Activated CD8-positive, alpha-beta memory T cell treated with anti-CD3 and anti-CD28 coated beads for 36 hours (primary cell): ENCODE data around the gene C8G. TPM values are rescaled to one million over a fixed set of nuclear protein-coding genes. Genes with fewer than 3 reads are reported as not detected.

ENCODE experiments used
- CTCF ChIA-PET: fragments of 350-600 bp; sonication (Branson Sonifier 250); formaldehyde crosslinking; loops from one replicate; lab custom pipeline; 2021; ENCODE audit warnings: antibody characterized with exemption; lab: Charles Lee
- POLR2A ChIA-PET: fragments of 350-600 bp; sonication (Branson Sonifier 250); formaldehyde crosslinking; loops from one replicate; lab custom pipeline; 2021; ENCODE audit warnings: antibody characterized with exemption; lab: Charles Lee
- total RNA-seq, 2 experiments: library from RNA; stranded (reverse); gene quantifications; one replicate each; pipeline ENCODE4 v1.2.3, GENCODE V29; 2021

Gene C8G
- total RNA-seq, 2 experiments from 2014 or later: 0.69 TPM; not detected in 1

DNA sequence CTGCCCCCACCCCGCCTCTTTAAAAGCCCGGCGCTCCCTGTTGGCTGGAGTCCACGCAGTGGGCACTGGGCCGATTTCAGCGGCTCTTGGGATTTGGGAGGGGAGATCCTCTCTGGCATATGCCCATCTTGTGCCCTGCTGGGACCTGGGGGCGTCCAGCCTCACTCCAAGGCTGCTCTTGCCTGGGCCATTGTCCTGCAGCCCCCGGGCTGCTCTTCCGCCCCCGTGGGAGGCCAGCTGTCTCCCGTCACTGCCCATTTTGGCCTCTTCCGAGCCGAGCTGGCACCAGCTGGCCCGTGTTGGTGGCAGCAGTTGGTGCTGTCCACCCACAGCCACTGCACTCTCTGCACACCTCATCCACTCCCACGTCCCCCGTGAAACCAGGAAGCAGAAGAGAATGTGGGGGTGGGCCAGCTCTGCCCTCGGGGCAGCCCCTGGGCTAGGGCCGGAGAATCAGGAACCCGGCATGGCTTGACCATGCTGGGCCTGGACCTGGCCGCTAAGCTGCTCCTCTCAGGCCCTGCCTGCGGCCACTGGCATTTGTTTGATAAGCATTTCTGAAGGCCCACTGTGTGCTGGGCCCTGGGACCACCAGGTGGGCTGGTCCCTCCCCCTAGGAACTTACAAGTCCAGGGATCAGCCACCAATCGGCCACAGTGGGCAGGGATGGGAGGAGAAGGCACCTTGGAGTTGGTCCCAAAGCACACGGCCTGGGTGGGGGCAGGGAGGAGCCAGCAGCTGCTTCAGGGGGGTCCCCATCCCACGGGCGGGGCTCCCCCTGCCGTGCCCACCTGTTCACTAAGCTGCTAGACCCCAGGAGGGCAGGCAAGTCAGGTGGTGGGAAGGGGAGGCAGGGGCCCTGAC, 2.2 kb downstream of the C8G start:
- POLR2A ChIA-PET: interaction anchor here (1.1 kb wide), 1 partner anchor 49 kb away, joined by 4 read pairs; the partner anchor contains the start of gene CLIC3
- CTCF ChIA-PET: interaction anchor here (0.9 to 6.4 kb wide), 16 partner anchors 9 to 100 kb away, joined by 3 to 46 read pairs (median 3); partner anchors contain the start of genes ABCA2, CLIC3, FUT7 and PAXX

DNA sequence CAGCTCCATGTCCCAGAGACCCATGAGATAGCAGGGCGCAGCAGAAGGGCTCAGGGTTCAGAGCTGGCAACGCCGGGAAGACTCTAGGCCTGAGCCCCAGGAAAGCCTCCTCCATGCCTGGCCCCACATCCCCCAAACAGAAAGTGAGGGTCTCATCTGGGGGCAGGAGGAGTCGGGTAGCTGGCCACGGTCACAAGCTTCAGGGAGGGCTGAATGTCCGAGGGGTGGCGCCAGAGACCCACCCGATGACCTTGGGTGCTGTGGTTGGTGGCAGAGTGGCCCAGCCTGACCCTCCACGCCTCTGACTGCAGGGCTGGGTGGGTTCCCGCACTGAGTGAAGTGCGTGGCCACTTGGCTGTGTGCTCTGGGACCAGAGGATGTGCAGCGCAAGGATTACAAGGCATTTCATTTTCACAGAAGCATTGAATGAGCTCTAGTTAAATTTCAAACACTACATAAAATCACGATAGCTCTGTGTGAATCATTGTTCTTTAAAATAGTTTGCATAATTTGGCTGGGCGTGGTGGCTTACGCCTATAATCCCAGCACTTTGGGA, 3.0 kb downstream of the C8G start:
- CTCF ChIA-PET: interaction anchor here (0.6 to 6.4 kb wide), 19 partner anchors 10 to 180 kb away, joined by 3 to 46 read pairs (median 3); partner anchors contain the start of genes ABCA2, CLIC3, FUT7 and PAXX
- POLR2A ChIA-PET: interaction anchor here (1.1 kb wide), 1 partner anchor 48 kb away, joined by 4 read pairs; the partner anchor contains the start of gene CLIC3

DNA sequence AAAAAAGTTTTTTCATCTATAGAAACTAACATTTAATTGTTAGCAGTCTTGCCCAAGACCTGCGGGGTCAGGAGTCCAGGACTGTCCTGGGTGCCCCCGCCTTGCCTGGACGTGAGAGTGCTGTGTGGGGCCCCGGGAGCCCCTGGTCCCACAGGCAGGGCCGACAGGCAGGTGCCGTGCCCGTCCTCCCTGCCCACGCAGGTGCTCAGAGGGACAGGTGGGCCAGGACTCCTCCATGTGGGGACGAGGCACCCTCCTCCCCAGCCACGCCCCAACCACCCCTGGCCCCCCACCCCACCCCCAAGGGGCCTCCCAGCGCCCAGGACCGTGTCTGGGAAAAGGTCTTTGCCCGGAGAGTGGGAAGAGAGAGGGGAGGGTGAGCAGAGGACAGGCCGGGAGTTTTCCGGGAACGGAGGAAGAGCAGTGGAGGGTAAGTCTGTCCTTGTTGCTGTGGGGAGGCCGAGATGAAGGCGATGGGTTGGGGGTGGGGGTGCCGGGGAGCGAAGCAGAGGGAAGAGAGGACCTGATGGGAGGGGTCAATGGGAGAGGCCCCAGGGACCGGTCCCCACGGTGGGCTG, 4.3 kb downstream of the C8G start:
- CTCF ChIA-PET: interaction anchor here (2.0 to 6.4 kb wide), 2 partner anchors 80 to 86 kb away, joined by 26 to 46 read pairs; partner anchors contain the start of gene ABCA2
- POLR2A ChIA-PET: interaction anchor here (0.6 kb wide), 1 partner anchor 1007 kb away, joined by 4 read pairs; no protein-coding TSS in a partner anchor

DNA sequence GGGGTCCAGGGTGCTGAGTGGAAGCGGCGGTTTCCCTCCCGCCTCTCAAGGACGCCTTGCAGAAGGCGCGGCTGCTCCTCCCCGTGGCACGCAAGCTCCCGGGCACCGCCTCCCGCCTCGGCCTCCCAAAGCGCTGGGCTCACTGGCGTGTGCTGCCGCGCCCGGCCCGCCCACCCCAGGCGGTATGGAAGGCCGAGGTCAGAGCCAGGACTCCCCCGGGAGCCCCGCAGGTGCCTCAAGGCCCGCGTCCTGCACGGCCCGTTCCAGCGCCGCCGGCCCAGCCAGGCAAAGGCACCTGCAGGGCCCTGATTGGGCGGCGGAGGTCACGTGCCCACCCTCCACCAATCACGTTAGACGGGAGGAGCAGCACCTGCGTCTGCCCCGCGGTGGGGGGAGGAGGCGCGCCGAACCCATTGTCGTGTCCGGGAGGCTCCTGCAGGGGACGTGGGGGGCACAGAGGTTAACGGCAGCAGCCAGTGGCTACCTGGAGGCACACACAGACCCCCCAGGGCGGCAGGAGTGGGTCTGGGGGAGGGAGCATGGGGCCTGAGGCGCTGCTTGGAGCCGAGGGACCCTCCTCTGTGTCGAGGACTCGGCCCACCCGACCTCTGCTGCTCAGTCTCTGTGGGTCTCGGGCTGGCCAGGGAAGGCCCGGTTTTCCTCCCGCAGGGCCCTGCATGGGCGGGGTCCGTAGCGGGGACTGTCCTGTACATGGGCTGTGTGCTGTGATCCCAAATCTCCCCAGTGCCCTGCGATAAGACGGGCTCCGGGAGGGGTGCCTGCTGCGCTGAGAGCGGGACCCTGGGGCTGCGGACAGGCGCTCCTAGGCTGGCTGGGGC, 5.0 kb downstream of the C8G start:
- CTCF ChIA-PET: no interaction called here

DNA sequence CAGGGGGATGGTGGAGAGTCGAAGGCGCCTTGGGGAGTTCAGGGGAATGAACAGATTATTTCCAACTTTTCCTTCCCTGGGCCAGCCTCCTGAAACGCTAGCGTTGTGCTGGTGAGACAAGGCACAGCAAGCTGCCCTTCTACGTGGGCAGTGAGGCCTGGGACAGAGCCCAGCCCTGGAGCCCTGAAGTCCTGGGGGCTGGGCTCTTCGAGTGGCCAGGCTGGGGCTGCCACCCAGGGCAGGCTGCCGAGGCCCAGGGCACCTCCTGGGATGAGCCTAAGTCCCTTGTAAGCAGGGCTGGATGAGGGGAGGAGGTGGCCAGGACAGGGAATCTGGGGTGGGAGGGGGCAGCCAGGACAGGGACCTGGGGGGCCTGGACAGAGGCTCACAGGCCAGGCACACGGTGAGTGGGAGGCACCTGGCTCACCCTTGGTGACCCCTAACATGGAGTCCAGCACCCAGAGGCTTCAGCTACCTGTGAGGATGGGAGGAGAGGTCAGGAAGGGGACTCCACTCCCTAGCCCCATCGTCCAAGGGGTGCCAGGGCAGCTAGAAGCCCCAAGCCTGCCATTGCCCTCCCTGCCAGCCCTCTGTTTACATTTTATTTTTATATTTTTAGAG, 5.7 kb downstream of the C8G start:
- POLR2A ChIA-PET: no interaction called here
- CTCF ChIA-PET: interaction anchor here (0.9 kb wide), 1 partner anchor 80 kb away, joined by 4 read pairs; no protein-coding TSS in a partner anchor

More for the DNA sequence above, 5.0 kb downstream of the C8G start:
- POLR2A ChIA-PET: interaction anchor here (0.6 kb wide), 1 partner anchor 1008 kb away, joined by 4 read pairs; no protein-coding TSS in a partner anchor

DNA sequence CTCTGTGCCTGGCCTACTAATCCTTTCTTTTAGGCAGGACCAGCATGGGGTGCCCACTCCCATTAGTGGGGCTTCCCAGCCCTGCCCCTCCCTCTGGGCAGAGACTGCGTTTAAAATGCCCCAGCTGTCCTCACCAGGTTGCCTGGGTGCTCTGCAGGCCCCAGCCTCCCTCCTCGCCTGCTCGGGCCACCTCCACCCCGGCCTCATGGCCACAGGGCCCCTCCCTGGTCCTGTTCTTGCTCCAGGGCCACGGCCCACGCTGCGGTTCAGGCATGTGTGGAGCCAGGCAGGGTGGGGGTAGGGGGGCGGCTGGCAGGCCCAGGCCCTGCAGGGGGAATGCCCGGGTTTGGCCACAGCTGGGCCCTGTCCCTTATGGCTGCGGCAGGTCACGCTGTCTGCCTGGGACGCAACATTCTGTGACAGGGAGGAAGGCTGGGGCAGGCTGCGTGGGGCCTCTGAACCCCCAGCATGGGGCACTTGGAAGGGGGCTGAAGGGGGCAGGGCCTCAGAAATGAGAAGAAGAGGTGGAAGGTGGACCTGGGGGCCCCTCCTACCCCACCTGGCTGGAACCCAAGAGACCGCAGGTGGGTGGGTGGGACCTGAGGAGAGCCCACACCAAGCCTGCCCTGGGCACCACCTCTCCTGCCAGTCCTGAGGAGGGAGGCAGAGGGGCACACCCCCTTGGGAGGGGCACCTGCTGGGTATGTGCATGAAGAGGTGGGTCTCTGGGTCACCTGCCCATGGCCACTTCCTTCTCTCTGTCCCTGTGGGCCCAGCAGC, 6.7 kb downstream of the C8G start, which contains the start of gene LCN12:
Gene LCN12 (plus strand): TSS at position 733 of the 780 bp plus-strand sequence. CDS start 55 bp downstream, outside the sequence.
- ChIA-PET POLR2A (no interaction called here), CTCF (interaction anchor here (0.6 to 0.9 kb wide), 2 partner anchors 79 to 364 kb away, joined by 3 to 4 read pairs; no protein-coding TSS in a partner anchor)

DNA sequence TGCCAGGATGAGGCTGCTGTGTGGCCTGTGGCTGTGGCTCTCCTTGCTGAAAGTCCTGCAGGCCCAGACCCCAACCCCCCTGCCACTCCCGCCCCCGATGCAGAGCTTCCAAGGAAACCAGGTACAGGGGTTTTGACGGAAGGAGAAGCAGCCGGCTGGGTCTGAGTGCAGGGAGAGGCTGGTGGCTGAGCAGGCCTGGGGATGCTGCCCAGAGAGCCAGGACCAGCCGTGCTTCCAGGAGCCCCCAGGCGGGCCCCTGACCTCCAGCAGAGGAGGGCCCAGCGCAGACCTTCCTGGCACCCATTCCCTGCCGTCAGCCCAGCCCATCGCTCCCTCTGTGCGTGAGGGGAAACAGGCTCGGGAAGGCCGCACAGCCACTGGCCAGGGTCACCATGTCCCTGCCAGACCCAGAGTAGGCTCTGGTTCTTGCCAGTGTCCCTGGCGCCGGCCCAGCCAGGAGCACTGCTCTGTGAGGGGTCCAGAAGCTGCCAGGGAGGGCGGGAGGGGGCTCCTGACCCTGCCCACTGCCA, 7.3 kb downstream of the C8G start:
- POLR2A ChIA-PET: interaction anchor here (0.6 kb wide), 1 partner anchor 118 kb away, joined by 3 read pairs; the partner anchor contains the start of gene SAPCD2

DNA sequence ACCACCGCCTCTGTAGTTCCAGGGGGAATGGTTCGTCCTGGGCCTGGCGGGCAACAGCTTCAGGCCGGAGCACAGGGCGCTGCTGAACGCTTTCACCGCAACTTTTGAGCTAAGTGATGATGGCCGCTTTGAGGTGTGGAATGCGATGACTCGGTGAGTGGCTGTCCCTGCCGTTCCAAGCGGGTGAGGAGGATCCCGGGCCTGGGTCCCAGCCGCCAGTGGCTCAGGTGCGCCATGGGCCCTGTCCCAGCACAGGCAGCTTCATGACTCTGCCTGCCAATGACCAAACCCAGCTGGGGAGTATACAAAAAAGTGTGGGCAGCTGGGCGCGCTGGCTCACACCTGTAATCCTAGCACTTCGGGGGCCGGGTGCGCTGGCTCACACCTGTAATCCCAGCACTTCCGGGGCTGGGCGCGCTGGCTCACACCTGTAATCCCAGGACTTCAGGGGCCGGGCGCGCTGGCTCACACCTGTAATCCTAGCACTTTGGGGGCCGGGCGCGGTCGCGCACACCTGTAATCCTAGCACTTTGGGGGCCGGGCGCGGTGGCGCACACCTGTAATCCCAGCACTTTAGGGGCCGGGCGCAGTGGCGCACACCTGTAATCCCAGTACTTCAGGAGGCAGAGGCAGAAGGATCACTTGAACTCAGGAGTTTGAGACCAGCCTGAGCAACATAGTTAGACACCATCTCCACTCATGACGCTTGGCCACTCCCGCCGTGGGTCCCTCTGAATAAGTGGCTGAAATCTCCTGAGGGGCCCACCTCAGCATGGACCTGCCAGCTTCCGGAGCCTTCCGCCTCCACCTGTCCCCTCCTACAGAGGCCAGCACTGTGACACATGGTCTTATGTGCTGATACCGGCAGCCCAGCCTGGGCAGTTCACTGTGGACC, 8.1 kb downstream of the C8G start:
- ChIA-PET POLR2A (interaction anchor here (0.6 to 1.7 kb wide), 2 partner anchors 18 to 117 kb away, joined by 3 to 5 read pairs; partner anchors contain the start of gene SAPCD2), CTCF (interaction anchor here (0.9 kb wide), 1 partner anchor 132 kb away, joined by 4 read pairs; no protein-coding TSS in a partner anchor)

More for the DNA sequence above, 7.3 kb downstream of the C8G start:
- CTCF ChIA-PET: interaction anchor here (0.6 to 0.9 kb wide), 2 partner anchors 133 to 364 kb away, joined by 3 to 4 read pairs; no protein-coding TSS in a partner anchor

DNA sequence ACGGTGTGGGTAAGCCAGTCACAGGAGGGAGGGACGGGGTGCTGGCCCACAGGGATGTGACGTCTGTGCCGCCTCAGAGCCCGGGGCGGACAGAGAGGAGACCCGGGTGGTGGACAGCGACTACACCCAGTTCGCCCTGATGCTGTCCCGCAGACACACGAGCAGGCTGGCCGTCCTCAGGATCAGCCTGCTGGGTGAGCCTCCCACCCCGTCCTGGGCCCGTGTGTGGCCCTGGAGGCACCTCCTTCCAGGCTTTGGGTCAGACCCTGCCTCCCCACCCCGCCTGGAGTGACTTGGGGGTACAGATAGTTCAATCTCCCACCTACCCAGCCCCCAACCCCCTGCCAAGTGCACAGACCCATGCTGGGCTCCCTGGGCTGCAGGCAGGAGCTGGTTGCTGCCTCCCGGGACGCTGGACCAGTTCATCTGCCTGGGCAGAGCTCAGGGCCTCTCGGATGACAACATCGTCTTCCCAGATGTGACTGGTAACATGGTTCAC, 8.8 kb downstream of the C8G start:
- ChIA-PET POLR2A (interaction anchor here (1.7 kb wide), 1 partner anchor 17 kb away, joined by 5 read pairs; no protein-coding TSS in a partner anchor), CTCF (interaction anchor here (0.9 kb wide), 1 partner anchor 21 kb away, joined by 3 read pairs; no protein-coding TSS in a partner anchor)

DNA sequence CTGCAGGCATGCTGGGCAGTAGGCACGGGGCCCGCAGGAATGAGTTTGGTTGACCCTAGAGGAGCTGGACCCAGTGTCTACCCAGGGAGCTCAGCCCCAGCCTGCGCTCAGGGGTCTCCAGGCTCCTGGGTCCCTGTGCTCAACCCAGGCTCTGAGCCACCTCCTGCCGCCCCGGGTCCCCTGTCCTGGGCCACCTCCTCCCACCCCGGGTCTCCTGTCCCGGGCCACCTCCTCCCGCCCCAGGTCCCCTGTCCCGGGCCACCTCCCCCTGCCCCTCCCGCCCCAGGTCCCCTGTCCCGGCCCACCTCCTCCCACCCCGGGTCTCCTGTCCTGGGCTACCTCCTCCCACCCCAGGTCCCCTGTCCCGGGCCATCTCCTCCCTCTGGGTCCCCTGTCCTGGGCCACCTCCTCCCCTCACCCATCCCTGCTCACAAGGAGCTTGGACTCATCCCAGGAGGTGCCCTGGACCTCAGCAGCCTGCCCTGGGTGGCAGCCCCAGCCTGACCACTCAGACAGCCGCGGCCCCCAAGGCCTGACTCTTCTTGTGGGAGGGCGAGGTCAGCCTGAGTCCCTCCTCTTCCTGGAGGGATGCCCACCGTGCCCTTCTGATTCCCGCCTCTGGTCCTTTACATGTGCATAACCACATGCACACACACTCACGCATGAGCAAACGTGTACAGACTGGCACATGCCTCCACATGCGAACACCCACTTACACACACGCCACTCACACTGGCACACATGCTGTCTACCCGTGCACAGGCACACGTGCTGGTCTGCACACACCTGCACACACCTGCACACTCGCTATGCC, 9.4 kb downstream of the C8G start:
- ChIA-PET CTCF (interaction anchor here (0.9 to 1.2 kb wide), 3 partner anchors 21 to 81 kb away, joined by 3 to 4 read pairs (median 3); no protein-coding TSS in a partner anchor), POLR2A (interaction anchor here (1.7 kb wide), 1 partner anchor 16 kb away, joined by 5 read pairs; no protein-coding TSS in a partner anchor)

DNA sequence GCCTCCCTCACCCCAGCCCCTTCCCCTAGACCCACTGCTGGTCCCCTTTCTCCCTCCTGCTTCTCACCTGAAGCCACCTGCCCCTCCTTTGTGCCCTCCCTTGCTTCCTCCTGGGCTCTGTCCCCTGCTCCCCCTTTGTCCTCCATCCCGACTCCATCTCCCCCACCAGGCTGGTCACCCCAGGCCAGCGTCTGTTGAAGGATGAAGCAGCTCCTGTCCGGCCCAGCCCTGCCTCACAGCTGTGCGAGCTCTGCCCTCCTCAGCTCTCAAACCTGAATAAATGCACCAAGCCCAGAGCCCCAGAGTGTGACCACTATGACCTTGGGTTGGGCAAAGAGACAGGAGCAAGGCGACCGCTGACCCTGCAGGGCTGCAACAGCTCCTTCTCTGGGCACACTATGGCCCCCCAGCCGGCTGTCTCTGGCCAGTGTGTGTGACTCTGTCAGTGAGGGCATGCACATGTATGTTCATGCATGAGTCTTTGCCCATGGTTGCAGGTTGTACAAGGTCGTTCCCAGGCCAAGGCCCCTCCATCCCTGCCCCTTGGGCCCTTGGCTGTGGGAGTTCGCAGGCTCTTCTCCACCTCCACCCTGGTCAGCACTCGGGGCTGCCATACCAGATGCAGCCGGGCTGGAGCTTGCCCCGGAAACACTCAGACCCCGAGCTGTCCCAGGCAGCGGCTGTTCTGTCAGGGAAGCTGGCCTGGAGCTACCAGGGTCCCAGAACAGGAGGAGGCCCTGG, 10.3 kb downstream of the C8G start:
- CTCF ChIA-PET: interaction anchor here (1.0 to 1.2 kb wide), 2 partner anchors 74 to 80 kb away, joined by 3 to 4 read pairs; no protein-coding TSS in a partner anchor
- POLR2A ChIA-PET: interaction anchor here (0.7 kb wide), 1 partner anchor 39 kb away, joined by 4 read pairs; no protein-coding TSS in a partner anchor

DNA sequence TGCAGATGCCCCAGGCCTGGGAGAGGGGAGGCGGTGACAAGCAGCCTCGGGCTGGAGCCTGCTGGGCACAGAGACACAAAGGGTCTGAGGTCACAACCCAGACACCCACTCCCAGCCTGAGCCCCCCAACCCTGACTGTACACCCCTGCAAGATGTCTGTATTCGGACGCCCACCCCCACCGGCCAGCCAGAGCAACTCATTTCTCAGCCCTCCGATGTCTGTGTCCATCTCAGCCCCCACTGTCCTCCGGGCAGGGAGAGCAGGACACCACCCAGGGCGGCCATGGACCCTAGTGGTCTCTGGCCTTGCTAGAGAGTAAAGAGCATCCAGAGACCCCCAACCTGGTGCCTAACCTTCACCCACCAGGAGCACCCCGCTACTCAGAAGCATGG, 10.9 kb downstream of the C8G start:
- ChIA-PET CTCF (no interaction called here), POLR2A (interaction anchor here (0.7 kb wide), 1 partner anchor 38 kb away, joined by 4 read pairs; no protein-coding TSS in a partner anchor)

DNA sequence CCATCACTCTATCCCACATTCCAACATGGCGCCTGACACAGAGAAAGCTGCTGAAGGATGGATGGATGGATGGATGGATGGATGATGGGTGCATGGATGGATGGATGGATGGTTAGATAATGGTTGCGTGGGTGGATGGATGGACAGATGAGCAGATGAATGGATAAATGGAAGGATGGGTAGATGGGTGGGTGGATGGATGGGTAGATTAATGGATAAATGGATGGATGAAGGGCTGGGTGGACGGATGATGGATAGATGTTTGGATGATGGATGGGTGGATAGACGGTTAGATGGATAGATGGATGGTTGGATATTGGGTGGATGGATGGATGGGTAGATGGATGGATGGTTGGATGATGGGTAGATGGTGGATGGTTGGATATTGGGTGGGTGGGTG, 11.6 kb downstream of the C8G start:
- POLR2A ChIA-PET: no interaction called here
- CTCF ChIA-PET: no interaction called here
